A172 (cell line): ENCODE measurements around the gene GRK3. TPM values are rescaled to one million over a fixed set of nuclear protein-coding genes. Genes with fewer than 3 reads are reported as not detected.

Source experiments
- DNase-seq: peaks from one replicate; pipeline ENCODE4 v3.0.0-alpha.2; 2015; ENCODE audit warnings: low spot score
- total RNA-seq: library from RNA; depleted of rRNA; stranded (reverse); fragments of >200 nt; shearing (Covaris generic); gene quantifications from 2 replicates; pipeline ENCODE4 v1.2.3, GENCODE V29; 2014

The GRK3 gene
- total RNA-seq, 1 experiment from 2014 or later: 1.4 TPM

GRCh38 chr22:25663654-25664053 lies 99.2 kb downstream of the GRK3 start:
- no peak for DNase-seq

DNA sequence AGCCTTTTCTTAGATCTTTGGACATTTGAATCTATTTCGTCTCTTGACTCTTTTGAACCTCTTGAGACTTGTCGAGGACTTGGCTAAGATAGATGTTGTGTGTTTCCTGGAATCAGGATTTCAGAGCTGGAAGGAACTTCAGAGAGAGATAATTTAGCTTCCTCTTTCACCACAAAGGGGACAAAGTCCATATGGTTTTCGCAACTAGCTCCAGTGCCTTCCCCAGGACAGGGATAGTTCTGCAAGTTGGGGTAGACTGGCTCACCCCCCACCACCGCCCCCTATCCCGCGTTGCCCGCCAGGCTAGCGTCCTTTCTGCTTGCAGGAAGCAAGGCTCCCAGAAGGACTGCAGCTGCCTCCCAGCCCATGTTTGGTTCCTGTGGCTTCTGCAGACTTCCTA lies 101.8 kb downstream of the GRK3 start:
- no peak for DNase-seq

DNA sequence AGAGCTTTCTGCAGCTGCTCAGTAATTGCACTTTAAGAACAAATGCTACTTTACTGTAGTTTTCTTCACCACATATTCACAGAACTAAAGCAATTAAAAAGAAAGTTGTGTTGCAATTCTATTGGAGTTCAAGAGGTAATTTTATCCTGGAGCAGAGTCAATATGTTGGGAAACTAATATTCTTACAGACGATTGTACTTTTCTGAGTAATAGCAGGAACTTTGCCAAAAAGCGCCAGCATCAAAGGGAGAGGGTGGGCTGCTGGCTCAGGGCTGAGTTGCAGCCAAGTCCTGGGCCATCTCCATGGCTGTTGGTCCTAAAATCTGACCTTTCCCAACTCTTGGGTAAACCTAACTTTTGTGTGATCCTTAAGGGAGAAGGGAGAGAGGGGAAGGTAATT lies 104.0 kb downstream of the GRK3 start:
- DNase-seq: no peak

- DNase-seq: no peak
Observed at GRCh38 chr22:25669253-25670069, 105.0 kb downstream of the GRK3 start.

DNA sequence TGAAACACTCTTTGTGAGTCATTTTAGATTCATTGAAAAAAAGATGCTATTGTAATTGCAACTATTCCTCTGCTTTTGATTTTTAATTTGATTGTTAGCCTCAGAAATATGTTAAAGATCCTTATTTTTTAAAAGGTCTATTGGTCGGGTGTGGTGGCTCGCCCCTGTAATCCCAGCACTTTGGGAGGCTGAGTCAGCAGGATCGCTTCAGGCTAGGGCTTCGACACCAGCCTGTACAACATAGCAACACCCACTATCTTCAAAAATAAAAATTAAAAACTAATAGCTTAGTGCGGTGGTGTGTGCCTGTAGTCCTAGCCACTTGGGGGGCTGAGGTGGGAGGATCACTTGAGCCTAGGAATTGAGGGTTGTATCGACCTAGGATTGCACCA lies 105.6 kb downstream of the GRK3 start:
- DNase-seq: no peak

DNA sequence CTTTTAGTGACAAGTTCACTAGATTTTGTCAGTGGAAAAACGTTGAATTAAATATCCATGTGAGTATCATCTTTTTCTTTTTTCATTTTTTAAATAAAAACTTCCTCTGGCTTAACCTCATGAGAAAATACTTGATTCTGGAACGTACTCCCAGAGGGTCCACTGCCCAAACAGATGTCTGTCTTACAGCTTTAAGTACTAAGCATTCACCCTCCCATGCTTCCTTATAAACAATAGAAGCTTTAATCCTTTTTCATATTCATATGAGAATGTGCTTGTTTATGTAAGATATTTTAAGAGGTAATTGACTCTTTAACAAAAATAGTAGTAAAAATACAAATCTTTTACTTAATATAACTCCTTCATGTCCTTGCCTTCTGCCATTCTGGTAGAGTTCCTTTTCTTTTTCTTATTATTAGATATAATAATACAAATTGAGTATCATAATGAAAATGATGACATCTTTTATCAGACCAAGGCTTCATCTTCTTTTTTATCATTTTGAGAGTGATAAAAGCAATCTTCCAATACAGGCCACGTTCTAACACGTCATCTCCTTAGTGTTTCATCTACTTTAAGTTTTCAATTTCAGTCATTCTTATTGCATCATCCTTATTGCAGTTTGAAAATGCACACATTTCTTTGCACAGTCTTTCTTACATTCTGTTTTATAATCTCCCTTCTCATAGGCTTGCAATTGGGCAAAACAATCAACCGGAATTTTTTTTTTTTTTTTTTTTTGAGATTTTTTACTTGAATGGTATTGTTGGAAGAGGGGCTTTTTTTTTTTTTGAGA lies 108.0 kb downstream of the GRK3 start:
- DNase-seq: no peak

DNA sequence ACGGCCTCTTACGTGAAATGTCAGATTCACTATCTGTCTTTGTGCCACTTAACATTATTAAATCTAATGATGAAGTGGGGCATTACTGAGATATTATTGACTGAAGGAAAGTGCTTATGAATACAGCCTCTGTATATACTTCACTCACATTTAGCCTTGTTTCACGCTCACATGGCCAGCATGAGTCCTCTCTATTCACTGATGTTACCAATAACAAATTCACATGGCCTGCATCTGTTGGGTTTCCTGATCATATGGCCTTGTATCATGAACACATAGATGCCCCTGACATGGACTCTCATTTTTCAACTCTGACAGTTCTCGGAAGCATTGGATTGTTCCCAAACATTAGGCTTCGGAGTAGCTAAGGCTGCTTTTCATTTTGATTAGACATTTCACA lies 109.2 kb downstream of the GRK3 start:
- no peak for DNase-seq

DNA sequence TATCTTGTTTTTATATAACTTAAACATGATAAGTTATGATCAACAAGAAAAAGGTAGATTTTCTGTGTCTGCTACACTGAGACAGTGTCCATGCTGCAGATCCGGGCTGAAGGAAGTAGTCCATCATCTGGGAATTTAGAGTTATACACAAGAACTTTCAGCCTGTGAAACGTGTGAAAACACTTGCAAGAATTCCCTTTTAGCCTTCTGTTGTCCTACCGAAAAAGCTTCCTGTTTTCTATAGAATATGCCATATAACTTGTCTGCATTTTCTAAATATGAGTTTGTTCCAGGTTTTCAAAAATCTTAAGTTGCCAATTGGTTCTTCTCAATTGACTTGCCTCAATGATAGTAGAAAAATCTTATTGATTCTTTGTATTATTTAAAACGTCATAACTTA lies 113.2 kb downstream of the GRK3 start:
- DNase-seq: no peak

GRCh38 chr22:25680051-25680450 lies 115.6 kb downstream of the GRK3 start:
- DNase-seq: no peak

DNA sequence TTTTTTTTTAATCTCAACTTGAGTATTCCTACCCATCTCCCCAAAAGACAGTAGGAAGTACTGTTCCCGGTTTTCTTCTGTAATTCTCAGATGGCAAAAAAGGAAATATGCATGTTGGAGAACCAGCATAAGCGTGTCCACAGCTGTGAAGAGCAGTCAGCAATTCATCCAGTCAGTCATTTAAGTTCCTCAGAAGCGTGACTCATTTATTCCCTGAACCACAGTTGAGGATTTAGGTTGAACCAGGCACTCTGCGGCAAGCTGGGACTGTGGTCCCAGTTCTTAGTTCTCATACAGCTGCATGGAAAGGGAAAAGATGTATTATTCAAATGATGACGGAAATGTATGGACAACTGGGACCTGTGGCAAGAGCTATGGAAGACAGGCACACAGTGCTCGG lies 116.5 kb downstream of the GRK3 start:
- DNase-seq: no peak

DNA sequence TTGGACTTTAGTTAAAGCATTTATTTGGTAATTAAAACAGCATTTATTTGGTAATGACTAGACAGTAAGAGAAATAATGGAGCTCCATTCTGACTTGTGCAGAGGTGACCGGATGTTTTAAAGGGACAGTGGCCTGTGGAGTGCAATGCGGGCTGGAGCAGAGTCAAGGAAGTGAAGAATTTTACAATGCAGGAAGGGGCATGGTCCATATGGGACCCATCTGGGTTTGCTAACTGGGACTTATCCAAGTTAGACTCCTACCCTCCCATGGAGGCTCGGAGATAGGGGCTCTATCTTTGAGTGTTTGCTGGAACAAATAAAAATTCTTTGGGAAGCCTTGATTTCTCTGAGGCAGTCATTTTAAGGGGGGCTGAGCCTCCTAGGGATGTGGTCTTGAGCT lies 117.6 kb downstream of the GRK3 start:
- no peak for DNase-seq

DNA sequence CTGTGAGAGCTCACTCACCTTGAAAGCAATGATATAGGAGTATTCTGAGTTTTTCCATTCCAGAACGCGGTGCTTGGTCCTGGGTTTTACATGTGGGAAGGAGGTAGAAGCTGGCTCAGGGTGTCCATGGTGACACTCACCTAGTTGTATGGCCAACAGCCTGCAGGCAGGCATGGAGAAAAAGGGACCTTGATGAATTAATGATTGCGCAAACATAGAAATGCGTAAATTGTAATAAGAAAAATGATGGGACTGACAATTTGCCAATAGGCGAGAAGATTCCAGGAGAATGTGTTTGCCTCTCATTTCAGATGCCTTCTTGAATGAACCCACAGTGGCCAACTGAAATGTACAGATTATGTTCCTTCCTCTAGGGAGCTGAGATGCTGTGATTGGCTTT lies 124.2 kb downstream of the GRK3 start:
- no peak for DNase-seq

DNA sequence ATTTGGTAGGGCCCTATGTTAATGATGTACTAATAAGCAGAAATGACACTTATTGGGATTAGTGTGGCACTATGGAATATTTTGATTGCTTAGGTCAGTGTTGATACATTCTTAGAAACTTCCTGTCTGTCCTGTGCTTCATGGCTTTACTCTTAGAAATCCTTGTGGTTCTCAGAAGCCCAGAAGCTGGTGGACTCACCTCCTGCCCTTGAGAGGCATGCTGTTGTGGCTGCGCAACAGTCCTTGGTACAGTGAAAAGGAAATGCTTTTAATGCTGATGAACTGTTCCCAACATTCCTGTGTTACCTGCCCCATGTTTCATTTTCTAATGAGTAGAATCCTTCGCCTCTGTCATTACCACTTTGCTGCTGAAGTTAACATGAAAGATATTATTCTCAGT lies 125.2 kb downstream of the GRK3 start:
- no peak for DNase-seq

DNA sequence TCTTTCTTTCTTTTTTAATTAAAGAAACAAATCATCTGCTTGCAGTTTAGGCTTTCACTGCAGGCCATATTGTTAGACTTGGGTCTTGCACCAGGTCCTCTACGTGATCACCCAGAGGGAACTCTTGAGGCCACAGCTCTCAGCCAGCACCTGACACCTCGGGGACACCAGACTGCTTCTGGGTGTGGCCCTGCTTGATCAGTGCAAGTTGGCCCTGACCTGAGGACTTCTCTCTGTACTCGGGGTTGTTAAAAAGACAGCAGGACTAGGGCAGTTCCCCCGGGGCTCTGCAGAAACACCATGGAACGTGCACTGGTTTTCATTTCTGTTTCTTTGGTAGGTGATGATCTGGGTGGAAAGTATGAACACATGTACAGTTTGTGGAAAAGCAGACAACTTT lies 126.3 kb downstream of the GRK3 start:
- DNase-seq: no peak

DNA sequence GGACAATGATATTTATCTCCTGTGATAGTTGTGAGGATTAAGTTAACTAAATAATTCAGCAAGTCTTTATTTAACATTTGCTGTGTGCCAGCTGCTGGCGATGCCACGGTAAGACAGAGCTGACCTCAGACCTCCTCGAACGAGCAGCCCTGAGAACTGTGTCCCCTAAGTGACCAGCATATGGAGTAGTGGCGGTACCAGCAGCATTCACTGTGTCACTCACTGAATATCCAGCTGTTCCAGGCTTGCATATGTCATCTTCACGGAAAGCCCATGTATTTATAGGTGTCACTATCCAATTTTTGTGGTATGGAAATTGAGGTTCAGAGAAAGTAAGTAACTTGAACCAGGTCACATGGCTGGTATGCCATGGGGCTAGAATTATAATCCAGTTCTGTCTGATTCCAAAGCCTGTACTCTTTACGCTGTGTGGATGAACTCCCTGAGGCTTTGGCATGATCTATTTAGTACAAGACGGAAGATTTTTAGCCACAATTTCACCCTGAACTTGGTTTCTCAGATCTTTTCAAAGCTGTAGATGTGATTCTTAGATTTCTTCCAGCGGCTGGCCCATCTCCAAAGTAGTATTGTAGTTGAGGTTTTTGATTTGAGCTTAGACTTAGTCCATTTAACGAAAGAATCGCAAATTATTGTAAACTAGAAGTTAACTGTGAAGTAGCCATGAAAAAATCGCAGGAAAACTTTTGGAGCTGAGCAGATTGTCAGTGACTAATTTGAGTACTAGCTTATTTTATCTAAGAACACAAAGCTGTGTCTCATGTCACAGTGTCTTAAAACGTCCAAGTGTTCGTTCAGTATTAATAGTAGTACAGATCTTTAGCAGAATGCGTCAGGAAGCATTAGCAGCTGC lies 128.2 kb downstream of the GRK3 start:
- no peak for DNase-seq

GRCh38 chr22:25693268-25693565 lies 128.7 kb downstream of the GRK3 start:
- no peak for DNase-seq

DNA sequence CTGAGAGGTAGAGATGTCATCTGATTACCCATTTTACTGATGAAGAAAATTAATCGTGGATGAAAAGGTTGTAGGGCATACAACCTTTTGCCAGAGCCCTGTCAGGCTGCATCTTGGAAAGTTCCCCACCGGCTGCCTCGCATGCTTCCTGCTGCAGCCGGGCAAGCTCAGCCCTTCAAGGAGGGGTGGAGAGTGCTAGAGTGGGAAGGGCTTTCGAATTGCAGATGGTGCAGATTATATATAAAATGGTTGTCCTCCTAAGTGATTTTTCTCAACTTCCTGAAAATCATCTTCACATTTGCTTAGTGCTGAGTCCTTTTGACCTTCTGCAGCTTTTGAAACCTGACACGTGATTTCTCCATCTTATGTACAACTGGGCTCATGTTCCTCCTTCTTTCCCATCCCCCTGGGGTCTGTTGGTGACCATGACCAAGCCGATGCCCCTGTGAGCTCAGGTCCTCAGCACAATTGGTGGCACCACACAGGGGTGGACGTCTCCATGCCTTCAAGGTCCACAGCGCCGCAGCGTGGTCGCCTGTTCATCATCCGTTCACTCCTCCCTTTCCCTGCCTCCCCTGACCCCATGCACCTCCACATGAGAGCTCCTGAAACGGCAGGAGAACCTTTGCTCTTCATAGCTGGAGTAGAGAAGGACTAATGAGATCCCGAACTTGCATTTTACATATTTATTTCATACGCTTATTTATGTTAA lies 129.9 kb downstream of the GRK3 start:
- DNase-seq: no peak

- no peak for DNase-seq
Observed at GRCh38 chr22:25695146-25695545, 130.7 kb downstream of the GRK3 start.

DNA sequence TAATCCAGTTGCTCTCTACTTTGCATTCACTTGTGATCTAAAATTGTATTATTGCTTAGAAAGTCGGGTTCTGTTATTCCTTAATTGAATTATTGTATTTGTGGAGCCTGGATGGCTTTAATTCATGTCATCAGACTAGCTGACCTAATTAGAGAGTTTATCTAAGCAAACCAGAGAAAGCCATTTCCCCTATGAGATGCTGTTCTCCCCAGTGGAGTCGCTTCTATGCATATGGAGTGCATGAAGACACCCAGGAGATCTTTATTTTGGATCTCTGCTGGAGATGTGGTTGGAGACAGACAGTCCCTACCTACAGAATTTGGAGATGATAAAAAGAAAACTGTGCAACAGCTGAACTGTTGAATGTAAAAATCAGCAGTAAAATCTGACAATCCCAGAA lies 132.3 kb downstream of the GRK3 start:
- DNase-seq: no peak

- no peak for DNase-seq
Observed at GRCh38 chr22:25697181-25697664, 132.7 kb downstream of the GRK3 start.

GRCh38 chr22:25697978-25698377 lies 133.5 kb downstream of the GRK3 start:
- no peak for DNase-seq

- no peak for DNase-seq
Observed at GRCh38 chr22:25698461-25698860, 134.0 kb downstream of the GRK3 start.
